Esophagus muscularis mucosa (tissue), 4 donors: ENCODE data around the gene HSBP1. TPM values are rescaled to one million over a fixed set of nuclear protein-coding genes. Genes with fewer than 3 reads are reported as not detected.

Source experiments
- DNase-seq: peaks from one replicate; pipeline ENCODE4 v3.0.0-alpha.2; 2017; ENCODE audit errors: extremely low spot score
- H3K27ac ChIP-seq, 4 donors: fragments of 200-600 bp; sonication (generic); replicated peaks in 1 of 4; 1 replicate in 3 of 4; 2 replicates in 1 of 4; pipeline ENCODE4 v1.5.1; 2016 to 2019; ENCODE audit warnings: mild to moderate bottlenecking in 1 of 4
- H3K27me3 ChIP-seq, 4 donors: fragments of 200-600 bp; sonication (generic); one replicate each; pipeline versions ENCODE4 v1.5.1 to v1.6.0; 2016 to 2019
- H3K36me3 ChIP-seq, 4 donors: fragments of 200-600 bp; sonication (generic); one replicate each; pipeline ENCODE4 v1.5.1; 2016 to 2019
- H3K4me1 ChIP-seq, 4 donors: fragments of 200-600 bp; sonication (generic); one replicate each; pipeline ENCODE4 v1.5.1; 2016 to 2019
- H3K4me3 ChIP-seq, 4 donors: fragments of 200-600 bp; sonication (generic); 1 replicate in 2 of 4; 2 replicates in 2 of 4; pipeline ENCODE4 v1.5.1; 2016 to 2019; ENCODE audit warnings: mild to moderate bottlenecking in 4 of 4, moderate library complexity in 1 of 4
- H3K9me3 ChIP-seq, 4 donors: fragments of 200-600 bp; sonication (generic); 1 replicate in 3 of 4; 2 replicates in 1 of 4; pipeline ENCODE4 v1.5.1; 2016 to 2019
- EP300 ChIP-seq: sonication (generic); formaldehyde crosslinking; IDR thresholded peaks from one replicate; pipeline ENCODE4 v1.6.1; 2017; ENCODE audit warnings: antibody characterized with exemption
- POLR2A ChIP-seq: fragments of 450-650 bp; IDR thresholded peaks from one replicate; pipeline ENCODE4 v1.6.1; 2017; ENCODE audit warnings: antibody characterized with exemption, moderate library complexity, mild to moderate bottlenecking, low read depth
- POLR2AphosphoS5 ChIP-seq, 2 donors: sonication (generic); formaldehyde crosslinking; IDR thresholded peaks; one replicate each; pipeline ENCODE4 v1.6.1; 2017; ENCODE audit warnings: antibody characterized with exemption in 2 of 2
- WGBS: methylation state at CpG from one replicate; pipeline ENCODE4 v1.1.5; 2018; 5-methylcytosine and 5-hydroxymethylcytosine counted together
- intact Hi-C: fragments of 100-400 bp; cut with DNase I; formaldehyde crosslinking; loops from one replicate; pipeline ENCODE4 v1.15.1; 2023
- total RNA-seq, 4 donors: library from RNA; depleted of rRNA; stranded (reverse); fragments of >200 nt; gene quantifications; one replicate each; pipeline versions ENCODE4 v1.1.0 to v1.2.1, GENCODE V29; 2016
- TF ChIP-seq, protein P1 (sequence below), 3 experiments: fragments of 200-600 bp in 2 of 3; fragments of 450-650 bp in 1 of 3; sonication (generic) in 2 of 3; IDR thresholded peaks; one replicate each; pipeline ENCODE4 v1.5.1; 2017 to 2019; ENCODE audit warnings: antibody characterized with exemption in 3 of 3, mild to moderate bottlenecking in 2 of 3, moderate library complexity in 1 of 3

The HSBP1 gene
- total RNA-seq, 4 donors from 2014 or later: 12.0 to 49.8 (median 26.4) TPM

DNA sequence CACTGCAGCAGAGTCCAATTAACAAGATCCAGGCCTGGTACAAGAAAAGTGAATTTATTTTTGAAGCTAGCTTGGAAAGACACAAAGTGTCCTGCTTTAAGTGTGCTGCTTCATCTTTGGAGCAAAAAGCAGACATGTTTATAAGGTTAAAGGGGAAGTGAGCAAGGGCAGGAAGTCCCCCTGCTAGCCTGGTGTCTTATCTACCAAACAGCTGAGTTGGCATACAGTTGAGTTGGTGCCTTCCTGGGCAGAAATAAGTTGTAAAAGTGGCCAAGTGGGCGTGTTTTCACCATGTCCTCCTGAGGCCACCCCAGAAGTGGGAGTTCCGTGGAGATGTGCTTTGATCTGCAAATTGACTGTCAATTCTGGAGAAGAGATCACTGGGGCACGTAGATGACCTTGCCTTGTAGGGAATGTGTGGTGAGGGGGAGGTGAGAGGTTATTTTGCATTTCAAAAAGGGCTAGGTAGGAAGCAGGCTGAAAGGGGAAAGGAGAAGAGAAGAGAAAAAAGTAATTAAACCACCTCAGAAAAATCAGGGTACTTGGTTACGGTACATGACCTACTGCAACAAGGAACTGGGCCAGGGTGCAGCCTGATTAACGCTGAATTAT is 38.3 kb upstream of the HSBP1 start:
- peaks cover 0 to 14% (median 6%) of the 10 kb centered on the region in 4 donors for H3K4me1 ChIP-seq
- H3K9me3 ChIP-seq: no peaks in the 10 kb centered on the region
- DNase-seq: no peak
- H3K36me3 ChIP-seq: no peaks in the 10 kb centered on the region
- no peaks in the 10 kb centered on the region for H3K27me3 ChIP-seq
- peak overlapping the region in 1 of 4 donors; percentile 22 for H3K27ac ChIP-seq
- intact Hi-C loops: no loop called here
- TF ChIP-seq EP300: no peak
- TF ChIP-seq POLR2AphosphoS5 (IDR thresholded peaks at IDR 0.05): no peak
- TF ChIP-seq POLR2A: no peak
- TF ChIP-seq, protein P1, sequence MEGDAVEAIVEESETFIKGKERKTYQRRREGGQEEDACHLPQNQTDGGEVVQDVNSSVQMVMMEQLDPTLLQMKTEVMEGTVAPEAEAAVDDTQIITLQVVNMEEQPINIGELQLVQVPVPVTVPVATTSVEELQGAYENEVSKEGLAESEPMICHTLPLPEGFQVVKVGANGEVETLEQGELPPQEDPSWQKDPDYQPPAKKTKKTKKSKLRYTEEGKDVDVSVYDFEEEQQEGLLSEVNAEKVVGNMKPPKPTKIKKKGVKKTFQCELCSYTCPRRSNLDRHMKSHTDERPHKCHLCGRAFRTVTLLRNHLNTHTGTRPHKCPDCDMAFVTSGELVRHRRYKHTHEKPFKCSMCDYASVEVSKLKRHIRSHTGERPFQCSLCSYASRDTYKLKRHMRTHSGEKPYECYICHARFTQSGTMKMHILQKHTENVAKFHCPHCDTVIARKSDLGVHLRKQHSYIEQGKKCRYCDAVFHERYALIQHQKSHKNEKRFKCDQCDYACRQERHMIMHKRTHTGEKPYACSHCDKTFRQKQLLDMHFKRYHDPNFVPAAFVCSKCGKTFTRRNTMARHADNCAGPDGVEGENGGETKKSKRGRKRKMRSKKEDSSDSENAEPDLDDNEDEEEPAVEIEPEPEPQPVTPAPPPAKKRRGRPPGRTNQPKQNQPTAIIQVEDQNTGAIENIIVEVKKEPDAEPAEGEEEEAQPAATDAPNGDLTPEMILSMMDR (IDR thresholded peaks at IDR 0.05): no peak
- 60% methylated on average over 5 of the region's 5 CpGs for WGBS
- H3K4me3 ChIP-seq: no peak overlapping the region

DNA sequence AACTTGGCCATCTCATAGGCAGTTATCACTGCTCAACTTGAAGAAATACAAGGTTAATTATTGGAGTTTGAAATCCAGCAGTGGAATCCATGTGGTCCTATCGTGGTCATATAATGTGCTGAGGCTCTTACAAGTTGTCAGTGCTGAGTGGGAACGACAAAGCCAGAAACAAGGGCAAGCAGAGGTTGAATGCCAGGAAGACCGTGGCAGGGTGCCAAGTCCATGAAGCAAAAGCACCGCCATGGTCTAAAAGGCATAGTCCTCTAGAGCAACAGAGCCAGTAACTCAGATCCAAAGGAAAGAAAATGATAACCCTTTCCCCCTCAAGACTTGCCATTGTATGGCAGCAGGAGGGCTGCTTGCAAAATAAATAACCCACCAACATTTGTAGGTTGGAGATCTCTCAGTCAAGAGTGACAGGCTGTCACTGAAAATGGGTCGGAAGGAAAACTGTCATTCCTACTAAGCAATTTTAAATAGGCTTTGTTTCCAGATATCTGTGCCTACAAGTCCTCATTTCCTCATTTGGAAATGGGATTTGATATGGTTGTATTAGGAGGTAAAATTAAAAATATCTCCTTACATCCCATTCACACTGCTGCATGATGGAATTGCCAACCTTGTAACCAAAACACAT is 36.4 kb upstream of the HSBP1 start:
- H3K27me3 ChIP-seq: no peaks in the 10 kb centered on the region
- no peak for DNase-seq

DNA sequence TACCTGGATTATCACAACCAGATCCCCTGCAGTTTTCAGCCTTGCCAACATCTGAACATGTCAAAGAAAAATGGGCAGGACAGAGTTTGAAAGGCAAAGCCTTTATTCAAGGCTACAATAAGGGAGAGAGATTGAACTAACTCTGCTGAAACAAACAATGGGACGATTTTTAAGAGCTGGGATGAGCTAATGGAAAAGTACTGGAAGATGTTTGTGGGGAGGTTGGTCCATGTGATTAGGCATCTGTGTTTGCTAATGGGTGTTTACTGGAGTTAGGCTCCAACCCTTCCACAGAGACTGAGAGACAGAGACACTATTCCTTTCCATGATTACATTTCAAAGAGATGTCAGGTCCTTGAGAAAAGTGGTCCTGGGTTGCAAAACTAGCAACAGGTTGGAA is 35.0 kb upstream of the HSBP1 start:
- WGBS: 53% methylated on average over 1 of the region's 1 CpG

More for the DNA sequence above, 36.4 kb upstream of the HSBP1 start:
- Histone ChIP-seq H3K9me3 (no peaks in the 10 kb centered on the region), H3K27ac (no peak overlapping the region), H3K36me3 (no peaks in the 10 kb centered on the region), H3K4me1 (peaks cover 0 to 14% (median 6%) of the 10 kb centered on the region in 4 donors), H3K4me3 (no peak overlapping the region)
- TF ChIP-seq, protein P1 (IDR thresholded peaks at IDR 0.05): no peak
- TF ChIP-seq EP300: no peak
- TF ChIP-seq POLR2AphosphoS5 (IDR thresholded peaks at IDR 0.05): no peak
- no peak for TF ChIP-seq POLR2A
- intact Hi-C loops: no loop called here
- WGBS: 47% methylated on average over 5 of the region's 5 CpGs

DNA sequence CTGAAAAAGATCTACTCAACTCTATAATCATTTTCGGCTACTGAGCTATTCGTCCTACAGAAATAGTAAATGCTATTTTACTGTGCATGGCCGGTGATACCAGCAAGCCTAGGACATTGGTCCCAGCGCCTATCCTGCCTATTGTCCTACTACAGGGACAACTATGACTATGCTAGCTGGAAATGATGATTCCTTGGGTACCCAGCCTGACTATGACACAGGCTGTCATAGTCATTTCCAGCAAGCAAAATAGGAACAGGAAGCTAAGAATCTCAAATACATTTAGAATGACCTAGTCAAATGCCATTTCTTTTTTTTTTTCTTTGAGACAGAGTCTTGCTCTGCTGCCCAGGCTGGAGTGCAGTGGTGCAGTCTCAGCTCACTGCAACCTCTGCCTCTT is 33.7 kb upstream of the HSBP1 start:
- Histone ChIP-seq H3K27ac (peak overlapping the region in 1 of 4 donors; percentile 6), H3K4me1 (peaks cover 3 to 18% (median 6%) of the 10 kb centered on the region in 4 donors), H3K36me3 (no peaks in the 10 kb centered on the region), H3K27me3 (no peaks in the 10 kb centered on the region), H3K9me3 (no peaks in the 10 kb centered on the region), H3K4me3 (no peak overlapping the region)
- no peak for TF ChIP-seq EP300
- TF ChIP-seq POLR2AphosphoS5 (IDR thresholded peaks at IDR 0.05): no peak
- TF ChIP-seq, protein P1 (IDR thresholded peaks at IDR 0.05): no peak
- TF ChIP-seq POLR2A: no peak
- DNase-seq: no peak
- 89% methylated on average over 4 of the region's 4 CpGs for WGBS
- intact Hi-C loops: no loop called here

More for the DNA sequence above, 35.0 kb upstream of the HSBP1 start:
- Histone ChIP-seq H3K27ac (no peak overlapping the region), H3K9me3 (no peaks in the 10 kb centered on the region), H3K36me3 (no peaks in the 10 kb centered on the region), H3K4me3 (no peak overlapping the region), H3K27me3 (no peaks in the 10 kb centered on the region), H3K4me1 (peaks cover 0 to 14% (median 6%) of the 10 kb centered on the region in 4 donors)
- intact Hi-C loops: no loop called here
- no peak for DNase-seq
- TF ChIP-seq POLR2A: no peak
- TF ChIP-seq POLR2AphosphoS5 (IDR thresholded peaks at IDR 0.05): no peak
- no peak for TF ChIP-seq EP300
- TF ChIP-seq, protein P1 (IDR thresholded peaks at IDR 0.05): no peak
